Mesendoderm (in vitro differentiated cells): ENCODE measurements around the gene NAT10.
A peak's percentile ranks its signal among the peaks of the same experiment; 100 is the strongest.

ENCODE experiments used
- DNase-seq: peaks from one replicate; pipeline ENCODE4 v3.0.0; 2013
- H2AK5ac ChIP-seq: 2 replicates; pipeline ENCODE4 v1.6.1; 2013; ENCODE audit warnings: low read length, inconsistent platforms
- H2BK120ac ChIP-seq: 2 replicates; pipeline ENCODE4 v1.6.1; 2013; ENCODE audit warnings: low read depth, mild to moderate bottlenecking, low read length, moderate library complexity, mixed read lengths
- H2BK15ac ChIP-seq: replicated peaks from 2 replicates; pipeline ENCODE4 v1.6.1; 2013; ENCODE audit warnings: low read depth, mild to moderate bottlenecking, moderate library complexity
- H2BK5ac ChIP-seq: 2 replicates; pipeline ENCODE4 v1.6.1; 2013; ENCODE audit warnings: low read length, inconsistent platforms
- H3K18ac ChIP-seq: 2 replicates; pipeline ENCODE4 v1.6.1; 2013; ENCODE audit warnings: mild to moderate bottlenecking, low read length, mixed read lengths
- H3K23ac ChIP-seq: one replicate; pipeline ENCODE4 v1.6.1; 2013; ENCODE audit warnings: low read length
- H3K27ac ChIP-seq: 2 replicates; pipeline ENCODE4 v1.5.1; 2013; ENCODE audit warnings: low read depth, mild to moderate bottlenecking, inconsistent platforms, low read length, moderate library complexity
- H3K27me3 ChIP-seq: 2 replicates; pipeline ENCODE4 v1.6.1; 2013; ENCODE audit warnings: low read length, control low read depth, mild to moderate bottlenecking, inconsistent platforms; ENCODE audit not compliant: insufficient read depth, poor library complexity
- H3K36me3 ChIP-seq: 2 replicates; pipeline ENCODE4 v1.6.1; 2013; ENCODE audit warnings: low read length, inconsistent platforms; ENCODE audit not compliant: control insufficient read depth, insufficient read depth
- H3K4ac ChIP-seq: one replicate; pipeline ENCODE4 v1.6.1; 2013; ENCODE audit warnings: low read depth, mild to moderate bottlenecking, low read length, moderate library complexity
- H3K4me1 ChIP-seq: 2 replicates; pipeline ENCODE4 v1.6.1; 2013; ENCODE audit warnings: low read depth, low read length, inconsistent platforms; ENCODE audit not compliant: control insufficient read depth
- H3K4me2 ChIP-seq: 2 replicates; pipeline ENCODE4 v1.6.1; 2013; ENCODE audit warnings: low read length
- H3K4me3 ChIP-seq: 2 replicates; pipeline ENCODE4 v1.5.1; 2013; ENCODE audit warnings: mild to moderate bottlenecking, low read length
- H3K56ac ChIP-seq: one replicate; pipeline ENCODE4 v1.6.1; 2013; ENCODE audit warnings: low read length
- H3K79me1 ChIP-seq: 2 replicates; pipeline ENCODE4 v1.6.1; 2013; ENCODE audit warnings: low read length, inconsistent platforms
- H3K79me2 ChIP-seq: 2 replicates; pipeline ENCODE4 v1.6.1; 2013; ENCODE audit warnings: mild to moderate bottlenecking, low read length; ENCODE audit not compliant: control insufficient read depth, insufficient read depth
- H3K9ac ChIP-seq: 2 replicates; pipeline ENCODE4 v1.6.1; 2013; ENCODE audit warnings: low read length, inconsistent platforms
- H4K5ac ChIP-seq: one replicate; pipeline ENCODE4 v1.6.1; 2013; ENCODE audit warnings: low read length
- H4K8ac ChIP-seq: one replicate; pipeline ENCODE4 v1.6.1; 2013; ENCODE audit warnings: low read depth, mild to moderate bottlenecking, control low read depth, low read length, moderate library complexity
- WGBS: extraction: QIAGEN DNeasy Blood & Tissue Kit; methylation state at CpG from one replicate; pipeline ENCODE4 v1.1.7; 2013; ENCODE audit warnings: low lambda C conversion rate, missing lambda C conversion rate; ENCODE audit not compliant: insufficient coverage; ENCODE audit errors: extremely low coverage; 5-methylcytosine and 5-hydroxymethylcytosine counted together

Gene NAT10

DNA sequence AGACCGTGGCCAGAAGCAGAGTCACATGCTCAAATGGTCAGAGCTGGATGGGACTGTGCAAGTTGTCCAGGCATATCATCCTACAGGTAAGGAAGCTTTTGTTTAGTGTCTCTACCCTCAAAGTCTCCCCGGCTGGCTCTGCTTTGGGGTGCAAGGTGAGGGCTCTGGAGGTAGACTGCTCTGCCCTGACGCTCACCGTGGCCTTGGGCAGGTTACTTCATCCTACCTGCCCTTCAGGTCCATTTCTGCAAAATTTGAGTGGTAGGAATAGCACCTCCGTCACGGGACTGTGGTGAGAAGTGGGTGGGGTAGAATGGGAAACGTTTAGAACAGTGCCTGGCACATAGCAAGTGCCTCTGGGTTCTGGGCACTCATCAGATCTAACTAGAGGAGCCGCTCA, 42.2 kb downstream of the NAT10 start:
- Histone ChIP-seq H3K4me2 (no peak overlapping the region), H3K23ac (no peak overlapping the region), H4K5ac (no peak overlapping the region), H3K56ac (no peak overlapping the region), H2BK5ac (no peak overlapping the region), H3K4ac (no peak overlapping the region), H3K27ac (no peak overlapping the region), H3K4me3 (no peak overlapping the region), H3K36me3 (peaks cover 21% of the 10 kb centered on the region), H3K9ac (no peak overlapping the region), H3K4me1 (no peaks in the 10 kb centered on the region), H2BK15ac (no peak overlapping the region), H3K79me2 (no peaks in the 10 kb centered on the region), H4K8ac (no peak overlapping the region), H3K18ac (no peak overlapping the region), H2AK5ac (no peak overlapping the region), H3K27me3 (no peaks in the 10 kb centered on the region), H2BK120ac (no peak overlapping the region), H3K79me1 (no peaks in the 10 kb centered on the region)
- WGBS = no CpG with 5 or more reads among the region's 8 CpGs
- no peak for DNase-seq

GRCh38 chr11:34148504-34149165, 43.2 kb downstream of the NAT10 start:
- Histone ChIP-seq H4K8ac (no peak overlapping the region), H3K9ac (no peak overlapping the region), H3K79me2 (no peaks in the 10 kb centered on the region), H3K23ac (no peak overlapping the region), H2AK5ac (no peak overlapping the region), H4K5ac (no peak overlapping the region), H3K4me2 (no peak overlapping the region), H2BK15ac (no peak overlapping the region), H3K18ac (no peak overlapping the region), H3K27ac (peak overlapping the region; percentile 32), H3K36me3 (peaks cover 13% of the 10 kb centered on the region), H2BK120ac (no peak overlapping the region), H3K56ac (no peak overlapping the region), H3K79me1 (no peaks in the 10 kb centered on the region), H3K4me1 (no peaks in the 10 kb centered on the region), H2BK5ac (no peak overlapping the region), H3K4ac (no peak overlapping the region), H3K27me3 (no peaks in the 10 kb centered on the region), H3K4me3 (no peak overlapping the region)
- WGBS = no CpG with 5 or more reads among the region's 16 CpGs
- peak; percentile 49 for DNase-seq

DNA sequence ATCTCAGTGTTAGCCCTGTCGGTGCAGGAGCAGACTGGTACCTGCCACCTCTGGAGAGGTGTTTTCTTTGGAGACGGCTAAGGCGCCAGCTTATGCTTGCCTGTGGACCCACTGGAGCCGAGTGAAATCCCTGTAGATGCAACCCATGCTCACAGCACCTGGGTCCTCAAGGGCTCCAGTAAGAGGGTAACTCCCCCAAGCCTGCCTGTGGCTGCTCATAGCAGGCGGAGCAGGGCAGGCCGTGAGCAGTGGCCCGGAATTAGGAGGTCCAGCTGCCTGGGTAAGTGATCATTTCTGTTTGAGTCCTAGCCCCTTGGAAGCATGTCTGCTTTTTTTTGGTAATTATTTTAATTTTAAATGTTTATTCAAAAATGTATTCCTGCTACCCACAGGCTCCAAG, 43.8 kb downstream of the NAT10 start:
- Histone ChIP-seq H3K18ac (no peak overlapping the region), H3K4me2 (no peak overlapping the region), H4K5ac (no peak overlapping the region), H3K79me1 (no peaks in the 10 kb centered on the region), H3K36me3 (peaks cover 13% of the 10 kb centered on the region), H4K8ac (no peak overlapping the region), H2BK15ac (no peak overlapping the region), H3K27ac (peak overlapping the region; percentile 32), H3K9ac (no peak overlapping the region), H2BK5ac (no peak overlapping the region), H3K79me2 (no peaks in the 10 kb centered on the region), H3K4me1 (no peaks in the 10 kb centered on the region), H3K4ac (no peak overlapping the region), H3K23ac (no peak overlapping the region), H3K56ac (peak overlapping the region; percentile 25), H2BK120ac (no peak overlapping the region), H3K4me3 (no peak overlapping the region), H3K27me3 (no peaks in the 10 kb centered on the region), H2AK5ac (no peak overlapping the region)
- whole genome bisulfite sequencing = no CpG with 5 or more reads among the region's 7 CpGs
- DNase-seq = no peak

- no CpG with 5 or more reads among the region's 13 CpGs for WGBS
- no peak overlapping the region for H3K18ac ChIP-seq
- H3K4me2 ChIP-seq = no peak overlapping the region
- H3K4me1 ChIP-seq = no peaks in the 10 kb centered on the region
- DNase-seq = peak; percentile 48
- no peak overlapping the region for H4K8ac ChIP-seq
- H2AK5ac ChIP-seq = no peak overlapping the region
- no peak overlapping the region for H3K4ac ChIP-seq
- no peaks in the 10 kb centered on the region for H3K79me1 ChIP-seq
- H3K79me2 ChIP-seq = no peaks in the 10 kb centered on the region
- no peak overlapping the region for H3K56ac ChIP-seq
- no peaks in the 10 kb centered on the region for H3K27me3 ChIP-seq
- H3K9ac ChIP-seq = no peak overlapping the region
- no peak overlapping the region for H4K5ac ChIP-seq
- no peak overlapping the region for H3K23ac ChIP-seq
- no peak overlapping the region for H2BK5ac ChIP-seq
- no peak overlapping the region for H2BK15ac ChIP-seq
- H3K4me3 ChIP-seq = no peak overlapping the region
- peaks cover 11% of the 10 kb centered on the region for H3K36me3 ChIP-seq
- H2BK120ac ChIP-seq = no peak overlapping the region
- no peak overlapping the region for H3K27ac ChIP-seq
Observed at GRCh38 chr11:34149786-34150185, 44.4 kb downstream of the NAT10 start.

DNA sequence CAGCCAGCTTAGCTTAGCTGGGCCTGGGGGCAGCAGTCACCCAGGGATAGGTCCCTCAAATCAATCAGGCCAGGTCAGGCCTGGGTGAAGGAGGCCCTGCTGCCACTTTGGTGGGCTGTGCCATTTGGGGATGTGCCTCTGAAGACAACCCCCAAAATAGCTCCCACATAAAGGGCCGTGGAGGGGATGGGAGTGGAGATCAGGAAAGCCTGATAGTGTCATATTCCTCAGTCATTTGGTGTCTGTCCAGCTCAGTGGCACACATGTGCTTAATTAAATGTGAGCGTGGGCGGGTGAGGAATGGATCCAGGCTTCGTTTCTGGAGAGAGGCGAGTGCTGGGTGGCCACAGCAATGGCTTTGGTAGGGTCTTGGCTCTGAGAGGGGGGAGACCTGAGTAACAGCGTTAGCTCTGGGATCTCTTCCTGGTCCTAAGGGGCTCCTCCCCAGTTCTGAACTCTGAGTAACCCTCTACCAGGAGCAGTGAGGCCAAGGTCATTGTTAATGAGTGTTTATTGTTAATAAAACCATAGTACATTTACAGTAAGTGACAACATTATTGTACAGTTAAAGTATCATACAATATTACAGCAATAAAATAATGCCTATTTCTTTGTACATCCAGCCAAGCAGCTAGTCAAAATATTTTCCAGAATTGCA, 45.2 kb downstream of the NAT10 start:
- H4K8ac ChIP-seq = no peak overlapping the region
- H3K27ac ChIP-seq = no peak overlapping the region
- no peak overlapping the region for H3K4ac ChIP-seq
- H3K18ac ChIP-seq = no peak overlapping the region
- no peak overlapping the region for H3K4me3 ChIP-seq
- H3K4me1 ChIP-seq = no peaks in the 10 kb centered on the region
- H4K5ac ChIP-seq = no peak overlapping the region
- no peak for DNase-seq
- no peak overlapping the region for H3K56ac ChIP-seq
- H2BK120ac ChIP-seq = no peak overlapping the region
- no peak overlapping the region for H3K4me2 ChIP-seq
- no peaks in the 10 kb centered on the region for H3K79me1 ChIP-seq
- no peak overlapping the region for H2BK5ac ChIP-seq
- H3K79me2 ChIP-seq = no peaks in the 10 kb centered on the region
- no peak overlapping the region for H3K23ac ChIP-seq
- WGBS = no CpG with 5 or more reads among the region's 6 CpGs
- peaks cover 8% of the 10 kb centered on the region for H3K36me3 ChIP-seq
- H3K27me3 ChIP-seq = no peaks in the 10 kb centered on the region
- no peak overlapping the region for H2AK5ac ChIP-seq
- H3K9ac ChIP-seq = no peak overlapping the region
- H2BK15ac ChIP-seq = no peak overlapping the region

GRCh38 chr11:34151166-34151565, 45.7 kb downstream of the NAT10 start:
- no peak overlapping the region for H3K4me3 ChIP-seq
- H3K23ac ChIP-seq = no peak overlapping the region
- no peak overlapping the region for H3K56ac ChIP-seq
- no peak overlapping the region for H2AK5ac ChIP-seq
- no peak overlapping the region for H3K4me2 ChIP-seq
- DNase-seq = no peak
- no peak overlapping the region for H3K18ac ChIP-seq
- no peaks in the 10 kb centered on the region for H3K79me1 ChIP-seq
- no peaks in the 10 kb centered on the region for H3K4me1 ChIP-seq
- H3K9ac ChIP-seq = no peak overlapping the region
- no peak overlapping the region for H3K27ac ChIP-seq
- no peaks in the 10 kb centered on the region for H3K27me3 ChIP-seq
- peaks cover 5% of the 10 kb centered on the region for H3K36me3 ChIP-seq
- no CpG with 5 or more reads among the region's 5 CpGs for WGBS
- H2BK15ac ChIP-seq = no peak overlapping the region
- H4K8ac ChIP-seq = no peak overlapping the region
- no peaks in the 10 kb centered on the region for H3K79me2 ChIP-seq
- no peak overlapping the region for H3K4ac ChIP-seq
- H2BK5ac ChIP-seq = no peak overlapping the region
- no peak overlapping the region for H4K5ac ChIP-seq
- H2BK120ac ChIP-seq = no peak overlapping the region
